ENCODE results near the gene PRSS33.

DNA sequence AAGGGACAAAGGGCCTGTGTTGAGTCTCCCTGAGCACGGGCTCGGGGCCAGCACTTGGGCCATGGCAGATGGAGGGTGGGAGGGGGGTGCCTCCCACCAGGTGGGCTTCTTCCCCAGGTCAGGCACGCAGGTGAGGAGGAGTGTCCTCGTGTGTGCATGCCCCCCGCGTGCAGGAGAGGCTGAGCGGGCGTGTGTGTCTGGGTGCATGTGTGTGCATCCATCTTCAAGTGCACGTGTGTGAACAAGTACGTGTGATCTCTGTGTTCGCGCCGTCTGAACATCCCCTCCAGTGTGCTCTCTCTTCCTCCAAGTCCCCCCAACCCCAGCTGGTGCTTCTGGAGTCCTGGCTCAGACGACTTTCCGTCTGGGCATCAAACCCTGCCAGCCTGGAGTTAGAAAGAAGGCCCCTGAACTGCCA is 40.0 kb upstream of the PRSS33 start:
- TF ChIP-seq, protein P1, sequence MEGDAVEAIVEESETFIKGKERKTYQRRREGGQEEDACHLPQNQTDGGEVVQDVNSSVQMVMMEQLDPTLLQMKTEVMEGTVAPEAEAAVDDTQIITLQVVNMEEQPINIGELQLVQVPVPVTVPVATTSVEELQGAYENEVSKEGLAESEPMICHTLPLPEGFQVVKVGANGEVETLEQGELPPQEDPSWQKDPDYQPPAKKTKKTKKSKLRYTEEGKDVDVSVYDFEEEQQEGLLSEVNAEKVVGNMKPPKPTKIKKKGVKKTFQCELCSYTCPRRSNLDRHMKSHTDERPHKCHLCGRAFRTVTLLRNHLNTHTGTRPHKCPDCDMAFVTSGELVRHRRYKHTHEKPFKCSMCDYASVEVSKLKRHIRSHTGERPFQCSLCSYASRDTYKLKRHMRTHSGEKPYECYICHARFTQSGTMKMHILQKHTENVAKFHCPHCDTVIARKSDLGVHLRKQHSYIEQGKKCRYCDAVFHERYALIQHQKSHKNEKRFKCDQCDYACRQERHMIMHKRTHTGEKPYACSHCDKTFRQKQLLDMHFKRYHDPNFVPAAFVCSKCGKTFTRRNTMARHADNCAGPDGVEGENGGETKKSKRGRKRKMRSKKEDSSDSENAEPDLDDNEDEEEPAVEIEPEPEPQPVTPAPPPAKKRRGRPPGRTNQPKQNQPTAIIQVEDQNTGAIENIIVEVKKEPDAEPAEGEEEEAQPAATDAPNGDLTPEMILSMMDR (IDR thresholded peaks at IDR 0.05): no peak
- TF ChIP-seq EP300 (IDR thresholded peaks at IDR 0.05) (no peak), CHD2 (IDR thresholded peaks at IDR 0.05; ENCODE audit: low read length, partially characterized antibody) (no peak), CBX2 (IDR thresholded peaks at IDR 0.05; ENCODE audit: borderline replicate concordance, low read depth) (no peak), RCOR1 (IDR thresholded peaks at IDR 0.05; ENCODE audit: low read depth, low read length) (no peak), POLR2AphosphoS2 (conservative IDR thresholded peaks at IDR 0.05; ENCODE audit: low read length) (no peak), CEBPB (IDR thresholded peaks at IDR 0.05) (no peak), PHF8 (IDR thresholded peaks at IDR 0.05; ENCODE audit: borderline replicate concordance, low read depth) (no peak), TP53 (CRISPR knock-in tag; IDR thresholded peaks at IDR 0.05) (no peak), SREBF2 (IDR thresholded peaks at IDR 0.05) (no peak)
